Vagina (tissue), 2 donors: ENCODE data around the gene COTL1.

ENCODE experiments used
- POLR2A ChIP-seq, 2 donors: fragments of 450-650 bp; IDR thresholded peaks; one replicate each; pipeline ENCODE4 v1.6.1; 2017; ENCODE audit warnings: antibody characterized with exemption in 2 of 2, mild to moderate bottlenecking in 2 of 2, moderate library complexity in 2 of 2
- TF ChIP-seq, protein P1 (sequence below), 3 experiments: fragments of 450-650 bp in 2 of 3; fragments of 200-600 bp in 1 of 3; sonication (generic) in 1 of 3; IDR thresholded peaks; one replicate each; pipeline ENCODE4 v1.5.1; 2017 to 2019; ENCODE audit warnings: antibody characterized with exemption in 3 of 3, mild to moderate bottlenecking in 2 of 3, moderate library complexity in 2 of 3

DNA sequence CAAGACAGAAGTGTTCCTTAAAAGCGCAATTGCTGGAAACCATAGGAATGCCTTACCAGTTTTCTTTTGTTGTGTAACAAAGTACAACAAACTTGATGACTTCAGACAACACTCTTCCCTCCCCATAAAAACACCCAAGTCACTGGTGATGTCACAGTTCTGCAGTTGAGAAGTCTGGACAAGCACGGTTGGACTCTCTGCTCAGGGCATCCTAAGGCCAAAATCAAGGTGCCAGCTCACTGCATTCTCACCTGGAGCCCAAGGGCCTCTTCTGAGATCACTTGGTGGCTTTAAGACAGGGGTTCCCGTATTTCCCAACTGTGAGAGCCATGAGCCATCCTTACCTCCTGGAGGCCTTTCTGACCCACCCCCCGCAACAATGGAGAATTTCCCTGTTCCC lies 67.8 kb downstream of the COTL1 start:
- TF ChIP-seq, protein P1, sequence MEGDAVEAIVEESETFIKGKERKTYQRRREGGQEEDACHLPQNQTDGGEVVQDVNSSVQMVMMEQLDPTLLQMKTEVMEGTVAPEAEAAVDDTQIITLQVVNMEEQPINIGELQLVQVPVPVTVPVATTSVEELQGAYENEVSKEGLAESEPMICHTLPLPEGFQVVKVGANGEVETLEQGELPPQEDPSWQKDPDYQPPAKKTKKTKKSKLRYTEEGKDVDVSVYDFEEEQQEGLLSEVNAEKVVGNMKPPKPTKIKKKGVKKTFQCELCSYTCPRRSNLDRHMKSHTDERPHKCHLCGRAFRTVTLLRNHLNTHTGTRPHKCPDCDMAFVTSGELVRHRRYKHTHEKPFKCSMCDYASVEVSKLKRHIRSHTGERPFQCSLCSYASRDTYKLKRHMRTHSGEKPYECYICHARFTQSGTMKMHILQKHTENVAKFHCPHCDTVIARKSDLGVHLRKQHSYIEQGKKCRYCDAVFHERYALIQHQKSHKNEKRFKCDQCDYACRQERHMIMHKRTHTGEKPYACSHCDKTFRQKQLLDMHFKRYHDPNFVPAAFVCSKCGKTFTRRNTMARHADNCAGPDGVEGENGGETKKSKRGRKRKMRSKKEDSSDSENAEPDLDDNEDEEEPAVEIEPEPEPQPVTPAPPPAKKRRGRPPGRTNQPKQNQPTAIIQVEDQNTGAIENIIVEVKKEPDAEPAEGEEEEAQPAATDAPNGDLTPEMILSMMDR (IDR thresholded peaks at IDR 0.05), result no peak
- no peak for TF ChIP-seq POLR2A (IDR thresholded peaks at IDR 0.05)
